T-cell (primary cell): ENCODE results near the gene ROBO2. TPM values are rescaled to one million over a fixed set of nuclear protein-coding genes. Genes with fewer than 3 reads are reported as not detected.

Experiments used
- ATAC-seq, 4 experiments: fragments of 200-7000 bp in 3 of 4; fragments of 150-1000 bp in 1 of 4; cut with Tn5 transposase; replicated peaks in 1 of 4; 1 replicate in 3 of 4; 2 replicates in 1 of 4; pipeline ENCODE4 v1.10.0; 2021; ENCODE audit warnings: moderate library complexity in 3 of 4, mild to moderate bottlenecking in 2 of 4, moderate number of reproducible peaks in 1 of 4
- CTCF ChIA-PET, 2 donors: fragments of 300-600 bp; sonication (Branson Sonifier 250); formaldehyde crosslinking; loops; one replicate each; lab custom pipeline; 2022; ENCODE audit warnings: antibody characterized with exemption in 2 of 2; lab: Charles Lee
- POLR2A ChIA-PET, 2 donors: fragments of 300-600 bp; sonication (Branson Sonifier 250); formaldehyde crosslinking; loops; one replicate each; lab custom pipeline; 2022; ENCODE audit warnings: antibody characterized with exemption in 2 of 2; lab: Charles Lee
- DNase-seq, 35 experiments: peaks; one replicate each; pipeline versions ENCODE4 v3.0.0 to v3.0.0-alpha.2; 2013 to 2023
- H3K27ac ChIP-seq: one replicate; pipeline ENCODE4 v1.5.1; 2013; ENCODE audit warnings: low read length
- H3K27me3 ChIP-seq, 2 experiments: replicated peaks in 1 of 2; 1 replicate in 1 of 2; 2 replicates in 1 of 2; pipeline versions ENCODE4 v1.6.1 to v1.7.0; 2013; ENCODE audit warnings: low read length in 1 of 2, mixed read lengths in 1 of 2; ENCODE audit not compliant: control insufficient read depth in 2 of 2, insufficient read depth in 2 of 2; ENCODE audit errors: extremely low read depth in 1 of 2
- H3K36me3 ChIP-seq, 2 donors: 1 replicate in 1 of 2; 2 replicates in 1 of 2; pipeline versions ENCODE4 v1.6.1 to v1.7.0; 2013; ENCODE audit warnings: low read length in 1 of 2; ENCODE audit not compliant: control insufficient read depth in 2 of 2, insufficient read depth in 1 of 2; ENCODE audit errors: extremely low read depth in 1 of 2
- H3K4me1 ChIP-seq, 2 experiments: 1 replicate in 1 of 2; 2 replicates in 1 of 2; pipeline versions ENCODE4 v1.6.1 to v1.7.0; 2013; ENCODE audit warnings: low read length in 2 of 2, mixed read lengths in 1 of 2; ENCODE audit not compliant: insufficient read depth in 2 of 2, control insufficient read depth in 1 of 2; ENCODE audit errors: extremely low read depth in 1 of 2
- H3K4me3 ChIP-seq, 2 donors: 1 replicate in 1 of 2; 2 replicates in 1 of 2; pipeline versions ENCODE4 v1.5.1 to v1.7.0; 2013; ENCODE audit warnings: mild to moderate bottlenecking in 2 of 2, low read length in 1 of 2, moderate library complexity in 1 of 2; ENCODE audit not compliant: control insufficient read depth in 1 of 2; ENCODE audit errors: extremely low read depth in 1 of 2
- H3K9me3 ChIP-seq: 2 replicates; pipeline ENCODE4 v1.7.0; 2013
- H3K27ac Mint-ChIP-seq, 2 donors: one replicate each; pipeline ENCODE4 v1.8.0; 2020 to 2021; ENCODE audit warnings: mild to moderate bottlenecking in 2 of 2, mixed read lengths in 2 of 2
- H3K27me3 Mint-ChIP-seq, 2 donors: one replicate each; pipeline ENCODE4 v1.8.0; 2021 to 2022; ENCODE audit warnings: mixed read lengths in 2 of 2
- H3K36me3 Mint-ChIP-seq: one replicate; pipeline ENCODE4 v1.8.0; 2021; ENCODE audit warnings: mixed read lengths
- H3K4me1 Mint-ChIP-seq, 3 donors: one replicate each; pipeline ENCODE4 v1.8.0; 2020 to 2022; ENCODE audit warnings: mixed read lengths in 3 of 3, mild to moderate bottlenecking in 1 of 3
- H3K4me3 Mint-ChIP-seq, 3 donors: one replicate each; pipeline ENCODE4 v1.8.0; 2020 to 2022; ENCODE audit warnings: mild to moderate bottlenecking in 3 of 3, mixed read lengths in 3 of 3, moderate library complexity in 3 of 3
- H3K9me3 Mint-ChIP-seq, 3 donors: one replicate each; pipeline ENCODE4 v1.8.0; 2020 to 2022; ENCODE audit warnings: mixed read lengths in 3 of 3
- WGBS: methylation state at CpG from one replicate; pipeline ENCODE4 v1.1.5; 2013; ENCODE audit warnings: missing lambda C conversion rate; ENCODE audit not compliant: insufficient coverage; 5-methylcytosine and 5-hydroxymethylcytosine counted together
- total RNA-seq, 35 experiments: library from RNA in 6 of 35; stranded (reverse) in 6 of 35; fragments of 120-200 nt in 1 of 35; gene quantifications; one replicate each; pipeline versions ENCODE4 v1.2.1 to v1.2.4 and lab custom pipeline; 2013 to 2026

ROBO2 gene
- total RNA-seq, 5 donors from 2014 or later (not counting 1 experiment from before 2014, with no cell fraction given) = not detected

DNA sequence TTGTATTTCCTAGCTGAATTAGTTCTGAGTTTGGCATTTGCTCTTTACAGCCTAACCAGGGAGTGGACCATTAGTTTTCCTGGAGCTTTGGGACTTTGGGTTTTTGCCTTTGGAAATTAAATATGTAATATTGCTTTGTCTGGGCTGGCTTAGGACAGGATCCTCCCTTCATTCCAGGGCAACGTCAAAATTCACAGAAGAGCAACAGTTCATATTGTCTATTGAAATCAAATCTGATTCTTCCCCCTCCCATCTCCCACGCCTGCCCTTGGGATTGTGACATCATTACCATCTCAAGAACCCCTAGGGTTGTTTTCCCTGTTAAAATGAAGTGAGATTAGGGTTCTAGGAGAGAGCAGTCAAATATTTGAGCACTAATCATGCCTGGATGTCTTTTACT, 194.1 kb downstream of the ROBO2 start:
- Mint-ChIP-seq H3K4me3 (no peak overlapping the region), H3K36me3 (no peaks in the 10 kb centered on the region), H3K27me3 (no peaks in the 10 kb centered on the region), H3K4me1 (no peaks in the 10 kb centered on the region), H3K27ac (no peak overlapping the region), H3K9me3 (peaks cover 0 to 22% (median 13%) of the 10 kb centered on the region in 3 donors)
- Histone ChIP-seq H3K36me3 (no peaks in the 10 kb centered on the region), H3K4me1 (no peaks in the 10 kb centered on the region), H3K27me3 (no peaks in the 10 kb centered on the region), H3K9me3 (no peaks in the 10 kb centered on the region), H3K27ac (no peak overlapping the region), H3K4me3 (no peak overlapping the region)
- ChIA-PET POLR2A (no interaction called here), CTCF (interaction anchor here in 1 of 2 donors (0.6 kb wide), 1 partner anchor 34 kb away, joined by 3 read pairs; no protein-coding TSS in a partner anchor)
- DNase-seq = no peak
- WGBS = no CpG with 5 or more reads among the region's 2 CpGs
- ATAC-seq = no peak

DNA sequence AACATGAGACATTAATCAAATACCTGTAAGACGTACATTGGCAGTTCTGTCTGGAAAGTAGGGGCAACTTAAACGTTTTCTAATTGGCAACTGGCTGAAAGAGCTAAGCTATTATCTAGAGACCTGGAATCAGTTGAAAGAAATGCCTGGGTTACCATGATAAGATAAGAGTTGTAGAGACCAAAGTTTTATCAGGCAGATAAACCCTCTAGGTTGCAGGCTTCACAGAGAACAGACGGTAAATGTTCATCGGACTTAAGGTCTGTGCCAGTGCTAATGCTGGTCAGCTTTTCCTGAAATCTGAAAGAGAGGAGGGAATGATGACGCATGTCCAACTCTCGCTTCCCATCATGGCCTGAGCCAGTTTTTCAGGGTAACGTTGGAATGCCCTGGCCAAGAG, 196.2 kb downstream of the ROBO2 start:
- DNase-seq (no peak), ATAC-seq (no peak)
- no peak overlapping the region for H3K27ac Mint-ChIP-seq
- CTCF ChIA-PET = no interaction called here
- H3K4me1 ChIP-seq = no peaks in the 10 kb centered on the region
- H3K27me3 Mint-ChIP-seq = no peaks in the 10 kb centered on the region
- no peak overlapping the region for H3K4me3 Mint-ChIP-seq
- no peak overlapping the region for H3K27ac ChIP-seq
- POLR2A ChIA-PET = no interaction called here
- 79% methylated on average over 7 of the region's 7 CpGs for WGBS
- no peaks in the 10 kb centered on the region for H3K36me3 ChIP-seq
- no peak overlapping the region for H3K4me3 ChIP-seq
- no peaks in the 10 kb centered on the region for H3K36me3 Mint-ChIP-seq
- H3K9me3 Mint-ChIP-seq = peaks cover 0 to 24% (median 16%) of the 10 kb centered on the region in 3 donors
- no peaks in the 10 kb centered on the region for H3K9me3 ChIP-seq
- no peaks in the 10 kb centered on the region for H3K4me1 Mint-ChIP-seq
- no peaks in the 10 kb centered on the region for H3K27me3 ChIP-seq

DNA sequence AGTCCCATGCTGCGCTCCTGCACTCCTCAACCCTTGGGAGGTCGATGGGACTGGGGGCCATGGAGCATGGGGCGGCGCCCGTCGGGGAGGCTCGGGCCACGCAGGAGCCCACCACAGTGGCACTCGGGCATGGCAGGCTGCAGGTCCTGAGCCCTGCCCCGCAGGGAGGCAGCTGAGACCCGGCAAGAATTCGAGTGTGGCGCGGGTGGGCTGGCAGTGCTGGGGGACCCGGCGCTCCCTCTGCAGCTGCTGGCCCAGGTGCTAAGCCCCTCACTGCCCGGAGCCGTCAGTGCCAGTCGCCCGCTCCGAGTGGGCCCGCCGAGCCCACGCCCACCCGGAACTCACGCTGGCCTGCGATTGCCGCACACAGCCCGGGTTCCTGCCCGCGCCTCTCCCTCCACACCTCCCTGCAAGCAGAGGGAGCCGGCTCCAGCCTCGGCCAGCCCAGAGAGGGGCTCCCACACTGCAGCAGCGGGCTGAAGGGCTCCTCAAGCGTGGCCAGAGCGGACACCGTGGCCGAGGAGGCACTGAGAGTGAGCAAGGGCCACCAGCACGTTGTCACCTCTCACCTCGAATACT, 200.3 kb downstream of the ROBO2 start:
- 90% methylated on average over 38 of the region's 40 CpGs for WGBS
- ChIA-PET POLR2A (no interaction called here), CTCF (no interaction called here)

DNA sequence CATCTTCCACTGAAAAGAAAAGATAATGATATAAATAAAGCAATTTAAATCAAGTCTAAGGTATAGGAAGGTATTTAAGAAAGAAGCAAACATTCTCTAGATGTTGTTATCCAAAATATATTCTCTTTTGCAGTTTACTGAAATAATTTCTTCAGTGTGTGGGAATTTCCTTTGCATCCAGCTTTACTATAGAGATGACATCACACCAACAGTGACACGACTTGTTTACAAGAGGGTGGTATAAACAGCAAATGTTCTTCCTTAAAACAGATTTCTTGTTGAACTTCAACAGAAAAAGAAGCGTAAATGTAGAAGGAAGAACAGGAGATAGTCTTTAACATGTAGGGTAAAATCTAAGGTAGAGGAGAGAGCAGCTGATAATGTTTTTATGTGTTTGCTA, 202.5 kb downstream of the ROBO2 start:
- H3K27ac ChIP-seq = no peak overlapping the region
- ChIA-PET POLR2A (no interaction called here), CTCF (no interaction called here)
- no peaks in the 10 kb centered on the region for H3K9me3 ChIP-seq
- peaks cover 5 to 25% (median 10%) of the 10 kb centered on the region in 3 donors for H3K9me3 Mint-ChIP-seq
- DNase-seq (no peak), ATAC-seq (no peak)
- no peaks in the 10 kb centered on the region for H3K27me3 Mint-ChIP-seq
- no peak overlapping the region for H3K4me3 Mint-ChIP-seq
- no peaks in the 10 kb centered on the region for H3K36me3 Mint-ChIP-seq
- no peaks in the 10 kb centered on the region for H3K36me3 ChIP-seq
- H3K4me1 Mint-ChIP-seq = no peaks in the 10 kb centered on the region
- H3K27ac Mint-ChIP-seq = no peak overlapping the region
- no CpG with 5 or more reads among the region's 2 CpGs for WGBS
- no peaks in the 10 kb centered on the region for H3K27me3 ChIP-seq
- no peaks in the 10 kb centered on the region for H3K4me1 ChIP-seq
- H3K4me3 ChIP-seq = no peak overlapping the region

More for the DNA sequence above, 200.3 kb downstream of the ROBO2 start:
- Histone ChIP-seq H3K27me3 (no peaks in the 10 kb centered on the region), H3K9me3 (no peaks in the 10 kb centered on the region), H3K36me3 (no peaks in the 10 kb centered on the region), H3K4me1 (no peaks in the 10 kb centered on the region), H3K27ac (no peak overlapping the region), H3K4me3 (no peak overlapping the region)
- H3K36me3 Mint-ChIP-seq = no peaks in the 10 kb centered on the region
- ATAC-seq (no peak), DNase-seq (no peak)
- no peaks in the 10 kb centered on the region for H3K4me1 Mint-ChIP-seq
- no peaks in the 10 kb centered on the region for H3K27me3 Mint-ChIP-seq
- no peak overlapping the region for H3K27ac Mint-ChIP-seq
- H3K4me3 Mint-ChIP-seq = no peak overlapping the region
- H3K9me3 Mint-ChIP-seq = peaks cover 5 to 15% (median 14%) of the 10 kb centered on the region in 3 donors

DNA sequence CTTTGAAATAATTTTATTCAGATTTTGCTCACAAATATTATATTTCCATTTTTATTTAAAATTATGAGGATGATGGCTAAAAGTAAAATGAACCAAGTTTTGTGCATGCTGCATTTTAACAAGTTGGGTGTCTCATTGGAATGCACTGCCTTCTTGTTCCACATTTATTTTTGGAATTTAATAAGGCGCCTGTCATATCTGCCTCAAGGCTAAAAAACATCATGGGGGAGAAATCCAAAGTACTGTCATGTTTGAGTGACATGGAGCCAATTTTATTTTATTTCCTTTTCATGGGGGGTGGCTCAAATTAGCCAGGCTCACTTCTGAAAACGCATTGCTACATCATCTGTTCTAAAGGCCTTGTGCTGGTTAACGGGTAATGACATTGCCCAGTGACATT, 205.1 kb downstream of the ROBO2 start:
- no peak overlapping the region for H3K4me3 ChIP-seq
- no peaks in the 10 kb centered on the region for H3K9me3 ChIP-seq
- no peak for DNase-seq
- POLR2A ChIA-PET = no interaction called here
- H3K4me1 Mint-ChIP-seq = no peaks in the 10 kb centered on the region
- H3K27ac ChIP-seq = no peak overlapping the region
- no peak for ATAC-seq
- no peak overlapping the region for H3K4me3 Mint-ChIP-seq
- H3K27me3 ChIP-seq = no peaks in the 10 kb centered on the region
- no peak overlapping the region for H3K27ac Mint-ChIP-seq
- CTCF ChIA-PET = no interaction called here
- H3K9me3 Mint-ChIP-seq = peaks cover 5 to 17% (median 8%) of the 10 kb centered on the region in 3 donors
- no peaks in the 10 kb centered on the region for H3K36me3 ChIP-seq
- no peaks in the 10 kb centered on the region for H3K36me3 Mint-ChIP-seq
- WGBS = 100% methylated on average over 1 of the region's 3 CpGs
- no peaks in the 10 kb centered on the region for H3K27me3 Mint-ChIP-seq
- no peaks in the 10 kb centered on the region for H3K4me1 ChIP-seq

DNA sequence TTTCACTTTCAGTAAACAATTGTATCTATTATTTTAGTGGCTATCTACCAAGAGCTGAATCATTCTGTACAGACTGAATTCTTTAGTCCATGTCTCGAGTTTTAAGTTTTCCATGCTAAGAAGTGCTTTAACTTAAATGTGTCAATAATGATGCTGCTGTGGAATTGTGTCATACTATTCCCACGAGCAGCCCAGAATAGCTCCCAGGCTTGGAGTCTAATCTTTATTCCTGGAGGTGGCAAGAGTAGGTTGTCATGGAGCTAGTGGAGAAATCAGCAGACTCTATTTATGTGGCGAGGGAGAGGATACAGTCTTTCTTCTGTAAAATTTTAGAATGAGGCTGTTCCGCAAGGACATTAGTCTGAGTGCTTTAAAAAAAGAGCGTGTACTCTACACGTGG, 207.2 kb downstream of the ROBO2 start:
- 30% methylated on average over 2 of the region's 6 CpGs for WGBS
- H3K4me1 Mint-ChIP-seq = no peaks in the 10 kb centered on the region
- H3K27me3 ChIP-seq = no peaks in the 10 kb centered on the region

More for the DNA sequence above, 207.2 kb downstream of the ROBO2 start:
- H3K9me3 ChIP-seq = no peaks in the 10 kb centered on the region
- ChIA-PET POLR2A (no interaction called here), CTCF (no interaction called here)
- ATAC-seq (no peak), DNase-seq (no peak)
- Mint-ChIP-seq H3K27ac (no peak overlapping the region), H3K27me3 (no peaks in the 10 kb centered on the region), H3K9me3 (peaks cover 10 to 23% (median 11%) of the 10 kb centered on the region in 3 donors), H3K4me3 (no peak overlapping the region), H3K36me3 (no peaks in the 10 kb centered on the region)
- no peaks in the 10 kb centered on the region for H3K4me1 ChIP-seq
- H3K27ac ChIP-seq = no peak overlapping the region
- H3K36me3 ChIP-seq = no peaks in the 10 kb centered on the region
- no peak overlapping the region for H3K4me3 ChIP-seq
